ENCODE data around the gene PDE3A.
"Not testable (repeated sequence)": the region's sequence is repeated elsewhere in the genome, so short reads cannot be mapped to it uniquely, and the experiment has no call there.

Gene PDE3A

DNA sequence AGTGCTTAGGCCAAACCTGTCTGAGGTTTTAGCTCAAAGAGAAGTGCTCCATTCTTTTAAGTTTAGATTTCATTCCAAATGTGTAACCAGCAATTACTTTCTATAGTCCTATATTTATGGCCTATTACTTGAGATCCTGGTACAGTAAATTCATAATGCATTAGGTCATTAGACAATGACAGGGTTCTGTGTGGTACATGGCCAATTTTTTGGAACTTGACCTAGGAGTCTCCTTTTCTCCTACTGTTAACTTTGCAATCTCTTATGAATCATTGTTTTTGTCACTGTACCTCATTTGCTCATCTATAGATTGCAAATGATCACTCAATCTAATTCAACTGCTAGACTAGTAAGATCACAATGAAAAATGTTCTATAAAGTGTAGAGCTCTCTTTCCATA, 136.7 kb downstream of the PDE3A start:
- DNase-seq, result no peak

DNA sequence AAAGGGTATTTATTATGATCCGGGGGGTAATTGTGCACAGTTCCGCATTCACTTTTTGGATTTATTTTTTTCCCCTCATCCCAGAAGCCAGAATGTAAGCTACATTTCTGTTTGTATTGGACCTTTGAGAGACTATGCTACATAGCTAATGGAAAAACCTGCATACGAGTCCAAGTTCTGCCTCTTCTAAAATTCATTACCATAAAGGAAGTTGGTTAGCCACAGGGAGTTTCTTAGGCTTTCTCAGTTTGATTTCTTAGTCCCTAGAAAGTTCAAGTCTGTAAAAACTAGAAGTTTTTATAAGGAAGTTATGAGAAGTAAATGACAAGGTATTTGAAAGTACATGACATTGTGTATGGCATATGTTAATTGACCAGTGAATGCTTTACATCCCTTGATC, 138.7 kb downstream of the PDE3A start:
- no peak for DNase-seq

DNA sequence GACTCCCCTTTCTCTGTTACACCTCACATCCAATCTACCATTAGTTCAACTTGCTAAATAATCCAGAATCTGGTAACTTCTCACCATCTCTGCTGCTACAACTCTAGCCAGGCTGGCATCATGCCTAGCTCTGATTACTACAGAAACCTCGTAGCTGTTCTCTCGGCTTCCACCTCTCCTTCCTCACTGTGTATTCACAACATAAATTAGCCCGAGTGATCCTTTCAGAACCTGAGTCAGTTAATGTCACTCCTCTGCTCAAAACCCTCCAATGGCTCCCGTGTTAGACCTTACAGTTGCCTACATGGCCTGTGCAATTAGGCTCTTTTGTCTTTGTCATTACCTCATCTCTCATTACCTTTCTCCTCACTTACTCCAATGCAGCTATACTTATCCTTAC, 139.4 kb downstream of the PDE3A start:
- DNase-seq, result no peak

DNA sequence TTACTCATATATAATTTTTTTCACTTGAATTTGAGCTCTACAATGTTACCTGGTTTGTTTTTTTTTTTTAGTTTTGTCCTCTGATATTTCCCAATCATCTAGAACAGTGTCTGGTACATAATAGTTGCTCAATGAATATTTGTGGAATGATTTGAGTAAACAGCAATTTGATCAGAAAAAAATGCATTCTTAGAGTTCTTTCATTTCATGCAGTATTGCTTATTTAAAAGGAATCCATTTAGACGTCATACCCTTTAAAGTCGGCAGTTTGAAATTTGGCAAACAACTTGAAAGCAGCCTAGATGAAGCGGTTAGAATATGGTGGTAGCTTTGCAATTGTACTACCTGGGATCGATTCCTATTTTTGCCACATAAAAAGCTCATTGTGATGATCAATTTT, 140.0 kb downstream of the PDE3A start:
- DNase-seq, result no peak

DNA sequence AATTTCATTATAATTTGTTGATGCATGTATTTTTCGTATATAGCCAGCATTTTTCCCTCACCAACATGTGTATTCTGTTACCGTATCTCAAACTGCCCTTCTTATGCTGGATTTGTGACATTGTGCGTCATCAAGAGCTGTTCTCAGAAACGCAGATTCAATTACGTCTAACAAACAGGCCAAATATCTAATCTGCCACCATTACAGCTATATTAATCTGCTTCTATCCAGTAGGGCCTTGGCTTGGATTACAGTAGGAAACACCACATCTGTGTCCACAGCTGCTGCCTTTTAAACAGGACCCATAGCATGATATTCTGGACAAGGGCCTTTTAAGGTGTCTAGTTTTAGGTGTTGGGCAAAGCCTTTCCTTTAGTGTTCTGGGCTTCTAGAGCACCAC, 140.6 kb downstream of the PDE3A start:
- no peak for DNase-seq

DNA sequence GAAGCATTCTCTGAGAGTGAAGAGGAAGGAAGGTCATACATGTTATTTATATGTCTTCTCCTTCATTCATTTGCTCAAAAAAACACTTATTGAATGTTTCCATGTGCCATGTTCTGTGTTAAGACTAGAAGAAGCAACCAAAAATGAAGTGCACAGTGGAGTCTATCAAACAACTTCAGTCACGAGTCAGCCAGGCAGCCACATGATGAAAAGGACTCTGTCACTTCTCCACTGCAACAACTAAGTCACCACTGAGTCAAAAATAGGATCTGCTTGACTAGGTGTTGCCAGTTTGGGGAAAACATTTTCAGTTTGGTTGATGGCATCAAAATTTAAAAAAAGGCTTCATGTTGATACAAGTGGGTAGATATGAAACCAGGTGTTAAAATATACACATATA, 142.5 kb downstream of the PDE3A start:
- DNase-seq, result no peak

DNA sequence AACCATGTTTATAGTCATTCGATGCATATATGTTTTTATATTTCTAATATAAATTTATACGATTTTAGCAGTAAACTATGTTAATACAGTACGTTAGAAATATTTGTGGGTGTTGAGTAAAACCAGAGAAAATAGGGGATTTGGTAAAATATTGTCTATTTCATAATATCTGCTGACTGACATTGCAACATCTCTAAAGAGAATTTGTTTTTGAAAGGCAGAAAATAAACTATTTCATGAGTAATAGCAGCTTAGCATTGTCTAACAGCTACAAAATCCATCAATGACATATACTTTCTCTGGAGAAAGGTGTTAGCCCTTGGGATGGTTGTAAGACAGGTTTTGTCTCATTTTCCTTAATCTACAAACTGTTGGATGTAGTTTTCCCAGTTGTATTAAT, 144.9 kb downstream of the PDE3A start:
- no peak for DNase-seq

DNA sequence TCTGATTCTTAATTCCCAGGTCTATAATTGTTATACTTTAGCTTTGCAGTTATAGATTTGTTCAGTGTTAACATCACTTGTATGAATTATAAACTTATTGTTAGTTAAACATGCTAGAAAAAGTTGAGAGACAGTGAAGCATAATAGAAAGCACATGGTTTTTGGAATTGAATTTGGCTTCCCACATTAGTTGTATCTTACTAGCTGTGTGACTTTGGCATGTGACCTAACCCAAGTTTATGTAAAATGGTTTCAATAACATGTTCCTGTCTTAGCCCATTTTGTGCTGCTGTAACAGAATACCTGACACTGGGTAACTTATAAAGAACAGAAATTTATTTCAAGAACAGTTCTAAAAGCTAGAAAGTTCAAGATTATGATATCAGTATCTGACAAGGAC, 146.3 kb downstream of the PDE3A start:
- no peak for DNase-seq

DNA sequence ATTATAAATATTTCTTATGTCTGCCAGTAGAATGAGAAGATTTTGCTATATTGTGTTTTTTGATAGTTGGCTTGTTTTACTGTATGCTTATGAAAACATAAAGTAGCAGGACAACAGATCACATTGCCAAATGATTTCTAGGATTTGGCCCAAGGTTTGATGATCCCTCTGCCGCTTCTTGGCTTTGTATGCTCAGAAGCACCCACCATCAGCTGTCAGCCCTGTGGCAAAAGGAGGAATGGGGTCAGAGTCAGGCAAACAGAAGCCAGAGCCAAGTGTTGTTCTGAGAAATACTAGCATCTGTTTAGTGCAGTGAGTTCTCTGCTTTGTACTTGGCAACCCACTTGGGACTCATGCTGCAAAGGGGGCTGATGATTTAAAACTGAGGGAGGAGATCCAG, 152.2 kb downstream of the PDE3A start:
- DNase-seq, result no peak

DNA sequence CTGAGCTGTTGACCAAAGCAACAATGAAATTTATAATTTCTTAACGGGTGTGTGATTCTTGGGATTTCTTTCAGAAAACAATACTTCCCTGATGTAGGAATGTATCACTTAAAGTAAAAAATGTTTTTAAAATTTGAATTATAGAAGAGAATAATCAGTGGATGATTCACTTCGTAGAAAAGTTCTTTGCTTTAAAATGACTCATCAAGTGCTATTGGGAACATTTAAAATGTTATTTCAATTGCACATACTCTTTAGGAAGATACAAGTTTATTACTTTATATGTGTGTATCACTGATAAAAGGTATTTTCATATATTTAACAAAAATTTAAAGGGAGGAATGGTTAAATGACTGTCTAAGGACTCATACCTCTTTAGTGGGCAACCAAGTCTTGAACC, 155.3 kb downstream of the PDE3A start:
- no peak for DNase-seq

DNA sequence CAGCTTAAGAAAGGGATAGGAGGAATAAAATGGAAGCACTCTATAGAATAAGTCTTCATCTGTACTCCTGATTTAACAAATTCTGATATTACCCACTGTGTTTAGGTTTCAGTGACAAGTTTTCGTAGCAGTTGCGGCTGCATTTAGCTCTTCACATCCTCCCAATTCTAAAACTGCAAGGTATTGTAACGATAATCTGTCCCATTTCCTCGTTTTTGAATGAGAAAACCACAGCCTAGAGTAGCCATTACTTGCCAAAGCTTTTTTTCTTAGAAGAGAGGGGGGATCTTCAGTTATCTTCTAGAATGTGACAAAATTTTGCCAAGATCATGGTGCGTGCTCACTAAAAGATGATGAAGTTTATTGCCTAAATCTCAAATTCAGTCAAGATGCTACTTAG, 155.8 kb downstream of the PDE3A start:
- no peak for DNase-seq

DNA sequence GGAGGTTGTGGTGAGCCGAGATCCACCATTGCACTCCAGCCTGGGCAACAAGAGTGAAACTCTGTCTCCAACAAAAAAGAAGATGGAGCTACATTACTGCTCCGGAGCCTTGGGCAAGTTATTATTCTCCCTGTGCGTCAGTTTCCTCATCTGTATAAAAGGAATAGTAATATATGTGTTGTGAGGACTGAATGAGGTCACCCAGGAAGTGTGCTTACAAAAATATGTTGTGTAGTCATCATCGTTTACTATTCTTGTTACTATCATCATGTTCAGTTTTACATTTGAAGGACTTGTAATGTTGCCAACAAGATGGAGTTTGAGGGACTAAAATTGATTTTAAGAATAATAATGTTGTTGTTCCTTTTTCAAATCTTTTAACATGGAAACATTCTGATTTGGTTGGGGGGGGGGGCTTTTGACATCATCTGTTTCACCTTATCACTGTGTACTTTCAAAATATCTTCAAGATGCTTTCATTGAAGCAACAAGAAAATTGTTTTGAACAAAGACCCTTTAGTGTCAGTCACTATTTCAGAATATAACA, 156.8 kb downstream of the PDE3A start:
- DNase-seq, result no peak

DNA sequence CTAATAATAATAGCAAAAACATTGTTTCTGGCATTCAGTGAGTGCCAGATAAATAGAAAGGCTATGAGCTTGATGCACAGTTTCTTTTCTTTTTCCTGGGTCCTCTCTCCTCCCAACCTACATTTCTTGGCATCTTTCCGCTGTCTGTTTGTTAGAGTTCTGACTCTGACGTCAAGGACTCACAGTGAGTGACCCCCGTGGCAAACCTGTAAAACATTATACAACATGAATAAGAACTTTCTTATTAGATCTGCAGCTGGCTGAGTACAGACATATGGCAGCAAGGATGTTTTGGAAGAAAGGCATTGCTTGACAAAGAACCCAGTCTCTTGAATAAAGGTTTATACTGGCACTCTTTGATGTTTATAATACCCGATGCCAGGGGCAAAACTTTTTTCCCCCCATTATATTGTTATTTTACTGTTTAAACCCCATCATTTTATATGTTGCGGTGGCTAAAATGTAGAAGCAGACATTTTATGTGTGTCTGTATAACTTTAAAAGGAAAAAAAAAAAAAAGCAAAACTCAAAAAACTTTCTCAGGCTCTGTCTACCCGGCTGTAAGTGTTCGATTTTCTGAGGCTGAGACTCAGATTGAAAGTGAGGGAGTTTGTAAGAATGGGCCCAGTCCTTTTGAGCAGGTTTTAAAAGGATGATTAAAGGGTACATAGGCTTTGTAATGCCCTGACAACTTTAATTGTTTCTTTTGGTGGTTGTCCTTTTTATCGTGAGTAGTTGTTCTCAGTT, 159.3 kb downstream of the PDE3A start:
- DNase-seq, result no peak

DNA sequence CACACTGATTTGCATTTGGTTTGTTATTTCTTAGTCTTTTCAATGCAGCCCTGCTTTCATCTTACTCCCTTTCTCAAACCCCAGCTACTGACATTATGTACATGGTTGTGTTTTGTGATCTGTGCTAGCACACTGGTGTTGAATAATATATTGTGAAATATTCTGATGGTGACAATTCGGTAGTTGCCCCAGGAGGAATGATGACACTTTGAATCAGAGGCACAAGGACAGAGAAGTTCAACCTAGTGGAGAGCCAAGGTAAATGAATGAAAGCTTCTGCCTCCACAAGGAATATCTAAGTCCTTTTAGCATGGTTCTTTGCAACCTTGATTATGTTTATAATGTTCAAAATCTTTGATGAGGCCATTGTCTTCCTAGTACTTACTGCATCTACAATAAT, 159.9 kb downstream of the PDE3A start:
- no peak for DNase-seq

DNA sequence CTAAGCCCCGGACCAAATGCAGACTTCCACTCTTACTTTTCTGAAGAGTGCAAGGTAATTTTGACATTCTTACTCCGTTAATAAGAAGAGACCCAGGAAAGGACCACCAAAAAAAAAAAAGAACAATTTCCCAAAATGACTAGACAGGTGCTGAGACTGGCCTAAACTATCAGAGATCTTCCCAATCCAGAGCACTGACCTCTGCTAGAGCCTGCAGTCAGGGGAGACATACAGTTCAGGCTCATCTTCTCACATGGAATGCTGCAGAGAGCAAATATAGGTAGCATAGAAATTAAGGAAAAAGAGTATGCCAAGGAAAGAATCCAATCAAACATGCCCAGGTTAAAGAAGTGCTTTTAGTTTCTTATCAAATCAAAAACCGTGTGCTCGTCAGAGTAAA, 177.9 kb downstream of the PDE3A start:
- DNase-seq, result no peak

DNA sequence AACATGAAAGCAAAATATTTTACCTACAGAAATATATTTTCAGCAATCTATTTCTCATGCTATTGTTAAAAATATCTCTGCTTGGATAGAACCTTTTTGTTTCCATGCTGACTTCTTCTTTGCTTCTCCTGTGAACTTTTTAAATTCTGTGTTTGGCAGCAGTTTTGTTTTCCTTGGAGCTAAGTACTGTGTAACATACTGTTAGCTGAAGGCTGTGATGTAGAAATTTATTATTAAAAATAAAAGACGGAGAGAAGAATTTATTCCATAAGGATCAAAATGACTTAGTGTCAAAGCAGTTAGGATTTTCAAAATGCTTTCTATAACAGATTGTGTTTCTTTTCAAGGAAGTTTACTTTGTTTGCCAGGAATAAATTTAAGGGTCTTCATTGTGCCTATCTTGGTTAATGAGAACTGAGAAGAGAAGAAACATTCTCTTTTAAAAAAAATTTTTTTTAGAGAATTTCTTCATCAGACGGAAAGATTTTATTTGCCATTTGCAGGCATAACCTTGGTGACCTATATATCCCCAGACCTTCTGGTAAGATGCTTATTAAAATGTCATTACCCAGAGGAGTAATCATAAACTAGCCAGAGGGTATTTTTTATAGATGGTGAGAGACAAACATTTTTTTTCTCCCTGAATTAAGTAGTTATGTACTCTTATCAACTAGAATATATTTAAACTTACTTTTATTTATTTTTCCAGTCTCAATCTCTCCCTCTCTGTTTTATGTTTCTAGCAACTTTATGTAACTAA, 179.7 kb downstream of the PDE3A start:
- DNase-seq, result no peak

DNA sequence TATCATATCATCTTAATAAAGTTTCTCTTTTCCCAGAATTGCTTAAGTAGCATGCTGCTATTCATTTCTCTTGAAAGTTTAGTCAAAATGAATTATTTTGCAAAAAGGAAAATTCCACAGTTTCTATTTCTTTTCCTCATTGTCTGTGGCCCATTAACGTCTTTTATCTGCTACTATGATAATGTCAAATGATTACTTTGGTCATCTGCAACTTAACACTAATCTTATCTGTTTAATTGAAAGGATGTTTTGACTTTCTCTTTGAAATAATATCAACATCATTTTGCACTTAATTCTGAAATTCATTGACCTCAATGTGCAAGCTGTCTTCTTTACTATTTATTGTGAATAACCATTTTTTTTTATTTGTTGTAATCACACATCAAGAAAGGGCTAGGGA, 180.3 kb downstream of the PDE3A start:
- no peak for DNase-seq

DNA sequence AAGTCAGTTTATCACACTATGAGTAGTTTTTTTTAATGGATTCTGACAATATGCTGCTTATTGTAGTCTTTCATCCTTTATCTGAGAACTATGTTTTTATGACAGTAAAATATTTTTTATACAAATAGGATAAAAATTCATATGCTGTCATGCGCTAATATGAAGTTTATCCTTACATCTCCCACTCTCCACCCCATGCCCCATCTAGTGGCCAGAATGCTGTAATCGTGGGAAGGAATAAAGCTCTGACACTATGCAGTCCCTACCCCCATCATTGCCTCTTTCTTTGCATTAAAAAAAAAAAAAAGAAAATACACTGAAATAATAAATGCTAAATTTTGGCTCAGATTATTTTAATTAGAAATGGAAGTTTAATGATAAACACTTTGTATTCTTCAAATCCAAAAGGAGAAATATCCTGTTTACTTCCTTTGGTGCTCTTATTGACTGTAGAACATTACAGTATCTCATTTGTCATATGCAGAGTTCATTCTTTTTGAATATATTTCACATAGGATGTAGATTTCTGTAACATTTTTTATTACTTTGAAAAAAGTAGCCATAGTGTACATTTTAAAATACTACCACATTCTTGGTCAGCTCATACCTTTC, 180.9 kb downstream of the PDE3A start:
- DNase-seq, result no peak

DNA sequence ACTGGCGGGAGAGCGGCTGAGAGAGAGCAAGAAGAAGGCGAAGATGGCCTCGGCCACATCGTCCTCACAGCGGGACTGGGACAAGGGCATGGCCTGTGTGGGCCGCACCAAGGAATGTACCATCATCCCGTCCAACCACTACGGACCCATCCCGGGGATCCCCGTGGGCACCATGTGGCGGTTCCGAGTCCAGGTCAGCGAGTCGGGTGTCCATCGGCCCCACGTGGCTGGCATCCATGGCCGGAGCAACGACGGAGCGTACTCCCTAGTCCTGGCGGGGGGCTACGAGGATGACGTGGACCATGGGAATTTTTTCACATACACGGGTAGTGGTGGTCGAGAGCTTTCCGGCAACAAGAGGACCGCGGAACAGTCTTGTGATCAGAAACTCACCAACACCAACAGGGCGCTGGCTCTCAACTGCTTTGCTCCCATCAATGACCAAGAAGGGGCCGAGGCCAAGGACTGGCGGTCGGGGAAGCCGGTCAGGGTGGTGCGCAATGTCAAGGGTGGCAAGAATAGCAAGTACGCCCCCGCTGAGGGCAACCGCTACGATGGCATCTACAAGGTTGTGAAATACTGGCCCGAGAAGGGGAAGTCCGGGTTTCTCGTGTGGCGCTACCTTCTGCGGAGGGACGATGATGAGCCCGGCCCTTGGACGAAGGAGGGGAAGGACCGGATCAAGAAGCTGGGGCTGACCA, 183.6 kb downstream of the PDE3A start:
- DNase-seq, result not testable (repeated sequence)

DNA sequence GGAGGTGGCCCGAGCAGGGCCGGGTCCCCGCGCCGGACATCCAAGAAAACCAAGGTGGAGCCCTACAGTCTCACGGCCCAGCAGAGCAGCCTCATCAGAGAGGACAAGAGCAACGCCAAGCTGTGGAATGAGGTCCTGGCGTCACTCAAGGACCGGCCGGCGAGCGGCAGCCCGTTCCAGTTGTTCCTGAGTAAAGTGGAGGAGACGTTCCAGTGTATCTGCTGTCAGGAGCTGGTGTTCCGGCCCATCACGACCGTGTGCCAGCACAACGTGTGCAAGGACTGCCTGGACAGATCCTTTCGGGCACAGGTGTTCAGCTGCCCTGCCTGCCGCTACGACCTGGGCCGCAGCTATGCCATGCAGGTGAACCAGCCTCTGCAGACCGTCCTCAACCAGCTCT, 184.2 kb downstream of the PDE3A start:
- DNase-seq, result not testable (repeated sequence)

DNA sequence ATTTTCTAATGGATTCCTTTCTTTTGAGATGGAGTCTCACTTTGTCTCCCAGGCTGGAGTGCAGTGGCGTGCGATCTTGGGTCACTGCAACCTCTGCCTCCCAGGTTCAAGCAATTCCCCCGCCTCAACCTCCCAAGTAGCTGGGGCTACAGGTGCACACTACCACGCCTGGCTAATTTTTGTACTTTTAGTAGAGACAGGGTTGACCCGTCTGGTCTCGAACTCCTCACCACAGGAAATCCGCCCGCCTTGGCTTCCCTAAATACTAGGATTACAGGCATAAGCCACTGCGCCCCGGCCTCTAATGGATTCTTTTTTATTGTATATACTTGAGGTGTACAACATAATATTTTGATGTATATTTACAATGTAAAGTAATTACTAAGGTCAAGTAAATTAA, 186.7 kb downstream of the PDE3A start:
- DNase-seq, result no peak

DNA sequence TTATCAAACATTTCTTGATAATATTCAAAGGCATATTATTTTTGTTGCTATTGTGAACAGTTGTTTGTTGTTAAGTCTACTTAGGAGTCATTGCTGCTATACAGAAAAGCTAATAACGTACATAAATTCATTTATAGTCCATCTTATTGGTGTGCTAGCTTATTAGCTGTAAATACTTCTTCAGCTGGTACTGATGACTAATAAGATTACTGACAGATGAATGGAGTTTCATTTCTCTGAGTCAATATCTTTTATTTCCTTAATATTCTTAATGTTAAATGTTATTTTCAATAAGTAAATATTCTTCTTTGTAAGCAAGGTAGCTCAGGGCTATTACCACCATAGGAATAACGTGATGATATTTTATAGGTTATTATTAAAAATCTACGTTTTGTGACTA, 187.4 kb downstream of the PDE3A start:
- DNase-seq, result no peak

DNA sequence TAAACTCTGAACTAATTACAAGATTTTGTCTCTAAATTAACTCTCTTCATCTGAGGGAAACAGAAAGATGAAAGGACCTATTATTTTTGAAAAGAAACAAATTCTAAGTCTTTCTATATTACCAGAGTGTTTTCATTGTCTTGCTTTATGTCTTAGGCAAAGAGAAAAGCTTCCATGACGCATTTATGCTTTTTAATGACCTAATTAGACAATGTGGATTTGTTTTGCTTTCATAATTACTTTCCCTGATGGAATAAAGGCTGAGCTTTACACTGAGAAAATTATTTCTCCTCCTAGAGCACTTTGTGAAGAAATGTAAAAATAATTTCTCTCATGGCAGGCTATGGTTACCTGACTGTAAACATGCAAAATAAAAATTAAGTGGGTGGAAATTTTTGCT, 188.8 kb downstream of the PDE3A start:
- DNase-seq, result no peak
